ENCODE data around the gene SUSD6.

DNA sequence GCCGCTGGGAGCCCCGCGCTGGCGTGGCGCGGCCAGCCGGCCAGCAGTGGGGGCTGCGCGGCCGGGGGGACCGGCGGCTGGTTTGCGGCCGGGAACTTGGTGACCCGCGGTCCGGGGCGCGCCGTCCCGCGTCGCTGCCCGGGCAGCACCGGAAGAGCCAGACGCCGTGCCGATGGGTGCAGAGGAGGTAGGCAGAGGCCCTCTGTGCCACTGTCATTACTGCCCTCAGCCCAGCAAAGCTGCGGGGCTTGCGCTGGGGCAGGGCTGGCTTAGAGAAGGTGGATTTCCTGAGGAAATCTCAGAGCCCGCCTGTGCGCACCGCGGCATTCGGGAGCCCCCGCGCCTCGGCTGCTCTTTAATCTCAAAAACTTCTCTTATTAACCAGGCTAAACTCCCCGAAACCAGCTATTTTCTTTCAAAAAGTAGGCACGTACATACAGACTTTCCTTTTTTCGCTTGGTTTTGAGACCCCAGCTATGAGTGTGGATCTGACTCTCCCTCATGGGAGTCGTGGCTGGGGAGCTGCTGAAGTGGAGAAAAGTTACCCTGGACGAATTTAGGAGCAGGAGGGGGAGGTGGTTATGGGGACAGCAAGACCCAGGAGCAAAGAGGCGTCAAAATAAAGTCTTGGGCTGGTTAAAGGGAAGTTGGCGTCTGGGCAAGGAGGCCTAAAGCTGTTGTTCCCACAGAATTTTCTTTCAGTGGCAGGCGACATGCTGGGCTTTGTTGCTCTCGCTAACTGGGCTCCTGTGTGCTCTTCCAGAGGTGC lies 802 bp downstream of the SUSD6 start:
- TF ChIP-seq, protein P1, sequence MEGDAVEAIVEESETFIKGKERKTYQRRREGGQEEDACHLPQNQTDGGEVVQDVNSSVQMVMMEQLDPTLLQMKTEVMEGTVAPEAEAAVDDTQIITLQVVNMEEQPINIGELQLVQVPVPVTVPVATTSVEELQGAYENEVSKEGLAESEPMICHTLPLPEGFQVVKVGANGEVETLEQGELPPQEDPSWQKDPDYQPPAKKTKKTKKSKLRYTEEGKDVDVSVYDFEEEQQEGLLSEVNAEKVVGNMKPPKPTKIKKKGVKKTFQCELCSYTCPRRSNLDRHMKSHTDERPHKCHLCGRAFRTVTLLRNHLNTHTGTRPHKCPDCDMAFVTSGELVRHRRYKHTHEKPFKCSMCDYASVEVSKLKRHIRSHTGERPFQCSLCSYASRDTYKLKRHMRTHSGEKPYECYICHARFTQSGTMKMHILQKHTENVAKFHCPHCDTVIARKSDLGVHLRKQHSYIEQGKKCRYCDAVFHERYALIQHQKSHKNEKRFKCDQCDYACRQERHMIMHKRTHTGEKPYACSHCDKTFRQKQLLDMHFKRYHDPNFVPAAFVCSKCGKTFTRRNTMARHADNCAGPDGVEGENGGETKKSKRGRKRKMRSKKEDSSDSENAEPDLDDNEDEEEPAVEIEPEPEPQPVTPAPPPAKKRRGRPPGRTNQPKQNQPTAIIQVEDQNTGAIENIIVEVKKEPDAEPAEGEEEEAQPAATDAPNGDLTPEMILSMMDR (IDR thresholded peaks at IDR 0.05; ENCODE audit: low read depth, low read length, poor library complexity, severe bottlenecking): no peak
- no peak for TF ChIP-seq EZH2phosphoT487 (IDR thresholded peaks at IDR 0.05; ENCODE audit: borderline replicate concordance, low read length)

Data from DOHH2 (cell line).